HCT116 (cell line): Measurements from ENCODE around the gene VEZF1. TPM values are rescaled to one million over a fixed set of nuclear protein-coding genes. Genes with fewer than 3 reads are reported as not detected.

Experiments
- ATAC-seq: fragments of 200-7000 bp; cut with Tn5 transposase; 2 replicates; pipeline ENCODE4 v1.9.1; 2020; ENCODE audit warnings: mild to moderate bottlenecking, moderate library complexity
- BruUV-seq: library from RNA; stranded (reverse); fragments of 400-500 nt; replicated peaks from 2 replicates; lab custom pipeline; 2021; lab: Mats Ljungman, UMichigan
- CTCF ChIA-PET: fragments of 300-600 bp; sonication (Branson Sonifier 250); formaldehyde crosslinking; loops from one replicate; lab custom pipeline; 2021; ENCODE audit warnings: antibody characterized with exemption; lab: Charles Lee
- POLR2A ChIA-PET: fragments of 300-600, 350-600 bp; sonication (Branson Sonifier 250); formaldehyde crosslinking; loops from one replicate; lab custom pipeline; 2021; ENCODE audit warnings: antibody characterized with exemption; lab: Charles Lee
- RAD21 ChIA-PET, 2 experiments: fragments of 300-600 bp; sonication (Branson Sonifier 250); formaldehyde crosslinking; loops; one replicate each; lab custom pipeline; 2023; ENCODE audit warnings: low total read pairs in 2 of 2; ENCODE audit not compliant: uncharacterized antibody in 2 of 2, unreplicated experiment in 2 of 2, low non-redundant PET in 1 of 2; lab: Charles Lee
- DNase-seq: peaks from one replicate; pipeline ENCODE4 v3.0.0-alpha.2; 2010; ENCODE audit warnings: low read depth, low spot score
- H2AFZ ChIP-seq: fragments of 200-600 bp; shearing (Covaris generic), sonication (generic); 2 replicates; pipeline ENCODE4 v1.6.1; 2017; ENCODE audit warnings: low read depth, mixed run types, mixed read lengths, antibody characterized with exemption, low read length; ENCODE audit not compliant: poor library complexity, severe bottlenecking
- H3K27ac ChIP-seq: 2 replicates; pipeline ENCODE4 v1.5.1; 2012; ENCODE audit warnings: low read depth, low read length
- H3K27me3 ChIP-seq: fragments of 200-600 bp; sonication (generic); 2 replicates; pipeline ENCODE4 v1.6.1; 2016; ENCODE audit warnings: mixed run types, low read length, mixed read lengths; ENCODE audit not compliant: insufficient read depth
- H3K36me3 ChIP-seq, 2 experiments: fragments of 200-500 bp in 1 of 2; fragments of 200-600 bp in 1 of 2; sonication (Bioruptor generic) in 1 of 2; sonication (generic) in 1 of 2; 2 replicates each; pipeline versions ENCODE4 v1.5.1 to v1.6.1; 2014 to 2016; ENCODE audit warnings: low read length in 2 of 2, inconsistent platforms in 1 of 2, mixed read lengths in 1 of 2, mixed run types in 1 of 2; ENCODE audit not compliant: insufficient read depth in 2 of 2, control insufficient read depth in 1 of 2
- H3K4me1 ChIP-seq, 2 experiments: fragments of 200-600 bp in 1 of 2; sonication (generic) in 1 of 2; 2 replicates each; pipeline versions ENCODE4 v1.5.1 to v1.6.1; 2012 to 2017; ENCODE audit warnings: low read length in 2 of 2, inconsistent platforms in 1 of 2, mild to moderate bottlenecking in 1 of 2, mixed read lengths in 1 of 2, mixed run types in 1 of 2, moderate library complexity in 1 of 2; ENCODE audit not compliant: insufficient read depth in 2 of 2, control insufficient read depth in 1 of 2
- H3K4me2 ChIP-seq: fragments of 200-600 bp; sonication (generic); 2 replicates; pipeline ENCODE4 v1.6.1; 2017; ENCODE audit warnings: mixed run types, low read length, mixed read lengths
- H3K4me3 ChIP-seq, 2 experiments: fragments of 200-600 bp in 1 of 2; sonication (generic) in 1 of 2; replicated peaks in 1 of 2; 2 replicates each; pipeline ENCODE4 v1.5.1; 2011 to 2016; ENCODE audit warnings: low read length in 2 of 2, control low read depth in 1 of 2, low read depth in 1 of 2, mild to moderate bottlenecking in 1 of 2, mixed read lengths in 1 of 2, mixed run types in 1 of 2
- H3K79me2 ChIP-seq: fragments of 200-600 bp; sonication (generic); 2 replicates; pipeline ENCODE4 v1.6.1; 2017; ENCODE audit warnings: mild to moderate bottlenecking, mixed run types, low read length, moderate library complexity, mixed read lengths; ENCODE audit not compliant: insufficient read depth
- H3K9ac ChIP-seq: fragments of 200-600 bp; sonication (generic); 2 replicates; pipeline ENCODE4 v1.6.1; 2016; ENCODE audit warnings: low read length, mixed read lengths
- H3K9me2 ChIP-seq: fragments of 200-600 bp; sonication (generic), shearing (Covaris generic); 2 replicates; pipeline ENCODE4 v1.6.1; 2017; ENCODE audit warnings: mixed run types, mild to moderate bottlenecking, moderate library complexity; ENCODE audit not compliant: insufficient read depth
- H3K9me3 ChIP-seq, 2 experiments: fragments of 200-500 bp in 1 of 2; fragments of 200-600 bp in 1 of 2; sonication (Bioruptor generic) in 1 of 2; sonication (generic) in 1 of 2; 2 replicates each; pipeline ENCODE4 v1.6.1; 2014 to 2017; ENCODE audit warnings: low read length in 2 of 2, mixed read lengths in 2 of 2, inconsistent platforms in 1 of 2, low read depth in 1 of 2, mild to moderate bottlenecking in 1 of 2, mixed run types in 1 of 2, moderate library complexity in 1 of 2; ENCODE audit not compliant: control insufficient read depth in 1 of 2, insufficient read depth in 1 of 2
- H4K20me1 ChIP-seq: fragments of 200-600 bp; sonication (generic), shearing (Covaris generic); 2 replicates; pipeline ENCODE4 v1.6.1; 2017; ENCODE audit warnings: mixed run types, mild to moderate bottlenecking, moderate library complexity; ENCODE audit not compliant: insufficient read depth
- ATF3 ChIP-seq: IDR thresholded peaks from 2 replicates; pipeline ENCODE4 v1.6.1; 2012
- EGR1 ChIP-seq: IDR thresholded peaks from 2 replicates; pipeline ENCODE4 v1.6.1; 2012; ENCODE audit warnings: low read depth
- POLR2AphosphoS5 ChIP-seq: IDR thresholded peaks from 2 replicates; pipeline ENCODE4 v1.6.1; 2011; ENCODE audit warnings: mild to moderate bottlenecking, low read depth, low read length, moderate library complexity
- SIN3A ChIP-seq: IDR thresholded peaks from 2 replicates; pipeline ENCODE4 v1.6.1; 2012; ENCODE audit warnings: low read depth
- TCF7L2 ChIP-seq: IDR thresholded peaks from 2 replicates; pipeline ENCODE4 v1.7.0; 2011; ENCODE audit warnings: borderline replicate concordance, inconsistent platforms; ENCODE audit not compliant: insufficient read depth, insufficient read length; ENCODE audit errors: extremely low read depth
- ZNF274 ChIP-seq: fragments of 200-500 bp; sonication (Bioruptor generic); IDR thresholded peaks from 2 replicates; pipeline ENCODE4 v1.6.1; 2014; ENCODE audit warnings: mild to moderate bottlenecking, low read depth, low read length, inconsistent platforms
- intact Hi-C: fragments of 100-400 bp; cut with micrococcal nuclease; formaldehyde crosslinking; loops from 2 replicates; pipeline ENCODE4 v1.10.0; 2022
- total RNA-seq: library from RNA; stranded (reverse); gene quantifications from one replicate; pipeline ENCODE4 v1.2.1, GENCODE V29; 2021; ENCODE audit not compliant: unreplicated experiment

The VEZF1 gene
- total RNA-seq, 1 experiment from 2014 or later: 70.2 TPM

GRCh38 chr17:58005031-58005727, 17.1 kb upstream of the VEZF1 start:
- no peak for ATAC-seq
- Histone ChIP-seq H3K9me2 (no peaks in the 10 kb centered on the region), H3K27ac (peak overlapping the region; percentile 100; the same call in 1 of the 2 replicates), H3K4me1 (peaks cover 24 to 41% of the 10 kb centered on the region in 2 experiments), H3K4me2 (peak overlapping the region; percentile 82), H3K4me3 (peak overlapping the region; percentile 88 to 94), H3K27me3 (no peaks in the 10 kb centered on the region), H3K9me3 (no peaks in the 10 kb centered on the region), H2AFZ (no peak overlapping the region), H3K9ac (peak overlapping the region; percentile 96), H3K36me3 (peaks cover 49 to 59% of the 10 kb centered on the region in 2 experiments), H3K79me2 (peaks cover 61% of the 10 kb centered on the region), H4K20me1 (peaks cover 52% of the 10 kb centered on the region)
- intact Hi-C loops: no loop called here
- BruUV-seq: no TSS peak
- DNase-seq: no peak
- POLR2A ChIA-PET: no interaction called here
- TF ChIP-seq POLR2AphosphoS5: 0 out of 2 replicates have a peak, but pooled peaks have one; percentile 5
- no peak for TF ChIP-seq SIN3A
- RAD21 ChIA-PET: no interaction called here
- CTCF ChIA-PET: interaction anchor here (1.6 kb wide), 1 partner anchor 222 kb away, joined by 4 read pairs; no protein-coding TSS in a partner anchor

GRCh38 chr17:58004060-58004459, 16.0 kb upstream of the VEZF1 start:
- Histone ChIP-seq H3K4me1 (peaks cover 24 to 44% of the 10 kb centered on the region in 2 experiments), H3K4me2 (peak overlapping the region; percentile 82; the same call in 1 of the 2 replicates), H3K9me2 (no peaks in the 10 kb centered on the region), H3K27ac (no peak overlapping the region), H3K36me3 (peaks cover 49 to 68% of the 10 kb centered on the region in 2 experiments), H3K4me3 (no peak overlapping the region), H3K9me3 (no peaks in the 10 kb centered on the region), H3K9ac (no peak overlapping the region), H4K20me1 (peaks cover 63% of the 10 kb centered on the region), H3K27me3 (no peaks in the 10 kb centered on the region), H2AFZ (no peak overlapping the region), H3K79me2 (peaks cover 68% of the 10 kb centered on the region)
- ChIA-PET POLR2A (no interaction called here), CTCF (no interaction called here), RAD21 (no interaction called here)
- intact Hi-C loops: no loop called here
- ATAC-seq (no peak), DNase-seq (no peak)
- BruUV-seq: no TSS peak
- no peak for TF ChIP-seq ZNF274
- TF ChIP-seq POLR2AphosphoS5: 0 out of 2 replicates have a peak, but pooled peaks have one; percentile 2
- no peak for TF ChIP-seq TCF7L2
- no peak for TF ChIP-seq ATF3
- TF ChIP-seq EGR1: no peak
